ENCODE data around the gene CDH13.
"Not testable (repeated sequence)": the region's sequence is repeated elsewhere in the genome, so short reads cannot be mapped to it uniquely, and the experiment has no call there.

Gene CDH13

DNA sequence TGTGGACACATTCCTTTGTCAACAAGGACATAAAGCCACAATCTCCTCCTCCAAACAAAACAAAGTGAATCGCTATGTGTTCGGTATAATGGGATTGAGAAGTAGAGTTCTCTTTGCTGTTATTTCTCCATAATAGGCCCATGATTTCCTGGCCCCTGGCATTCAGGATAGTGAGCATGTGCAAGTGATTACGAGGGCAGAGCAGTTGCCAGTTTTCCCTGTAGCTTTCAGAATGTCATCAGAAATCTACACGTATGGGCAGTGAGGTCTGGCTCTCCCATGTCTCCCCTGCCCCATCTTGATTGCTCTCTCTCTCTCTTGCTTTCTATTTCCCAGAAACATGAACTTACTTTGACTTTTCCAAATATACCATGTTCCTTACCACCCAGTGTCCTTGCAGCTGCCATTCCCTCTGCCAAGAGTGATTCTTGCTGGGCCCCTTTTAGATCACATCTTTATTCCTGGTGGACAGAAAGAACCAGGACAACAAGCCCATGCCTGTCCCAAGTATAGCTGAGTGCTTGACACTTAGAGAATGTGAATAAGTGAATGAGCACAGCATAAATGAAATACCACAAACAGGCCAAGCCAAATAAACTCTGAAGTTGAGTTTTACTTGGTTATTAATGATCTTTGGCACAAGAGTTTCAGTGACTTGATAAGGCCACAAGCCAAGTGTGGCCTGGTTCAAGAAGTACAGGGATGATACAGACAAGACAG, 273.1 kb downstream of the CDH13 start:
- DNase-seq = no peak

DNA sequence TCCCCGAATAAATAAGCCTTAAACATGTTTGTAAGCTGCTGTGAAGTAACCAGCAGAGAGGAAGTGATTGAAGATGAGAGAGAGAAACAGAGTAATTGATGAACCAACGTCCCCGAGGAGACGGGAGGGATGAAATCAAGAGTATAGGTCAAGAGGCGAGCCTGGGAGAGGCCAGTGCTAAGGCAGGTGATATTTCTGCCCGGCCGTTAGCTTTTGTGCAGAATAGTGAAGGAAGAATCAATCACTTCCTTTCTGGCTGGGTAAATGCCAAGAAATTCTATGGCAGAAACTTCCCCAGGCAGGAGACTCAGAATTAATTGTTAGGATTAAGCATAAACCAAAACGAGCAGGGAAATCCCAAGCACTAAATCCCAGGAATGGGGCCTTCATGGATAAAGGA, 273.8 kb downstream of the CDH13 start:
- DNase-seq = no peak

DNA sequence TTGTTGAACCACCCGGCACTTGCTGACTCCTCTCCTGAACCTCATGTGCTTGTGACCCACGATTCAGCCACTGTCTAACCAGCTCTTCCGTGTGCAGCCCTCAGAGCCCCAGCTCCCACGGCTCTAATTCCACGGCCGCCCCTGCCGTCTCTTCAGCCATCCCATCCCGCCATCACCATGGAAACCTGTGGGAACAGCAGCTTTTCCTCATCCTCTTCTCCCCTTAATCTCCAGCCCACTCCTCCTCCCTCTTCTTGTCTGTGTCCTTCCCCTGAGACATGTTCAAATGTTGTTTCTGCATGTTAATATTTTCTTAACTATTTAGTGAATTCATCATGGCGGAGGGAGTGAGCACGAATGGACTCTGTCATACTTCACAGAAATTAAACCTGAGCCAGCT, 285.2 kb downstream of the CDH13 start:
- DNase-seq = no peak

DNA sequence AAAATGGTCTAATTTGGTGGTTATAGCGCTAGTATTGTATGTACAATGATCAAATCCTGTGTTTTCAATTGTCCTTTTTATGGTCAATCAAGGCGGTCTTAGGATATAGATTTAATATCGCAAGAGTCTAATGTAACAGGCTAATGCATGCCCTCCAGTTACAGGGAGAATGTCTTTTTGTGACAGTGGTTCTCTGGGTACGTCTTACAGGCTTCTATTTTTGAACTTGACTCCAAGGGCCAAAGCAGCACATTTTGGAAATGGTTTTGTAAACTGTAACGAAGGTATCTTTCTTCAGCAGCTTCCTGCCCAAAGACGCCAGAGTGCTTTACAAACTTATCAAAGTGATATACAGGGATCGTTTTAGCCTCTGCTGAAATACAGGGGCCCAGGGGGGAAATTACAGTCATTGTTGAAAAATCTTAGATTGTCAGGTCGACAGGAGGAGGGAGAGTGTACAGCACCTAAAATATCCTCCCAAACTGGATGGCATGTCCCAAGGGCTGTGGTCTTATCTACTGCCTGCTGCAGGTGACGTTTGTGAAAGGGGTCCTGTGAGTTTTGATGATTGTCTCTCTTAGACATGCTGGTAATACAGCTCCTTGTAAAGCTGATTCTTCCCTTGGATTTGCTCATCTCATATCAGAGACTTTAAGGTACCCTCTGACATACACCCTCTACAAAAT, 288.5 kb downstream of the CDH13 start:
- no peak for DNase-seq

DNA sequence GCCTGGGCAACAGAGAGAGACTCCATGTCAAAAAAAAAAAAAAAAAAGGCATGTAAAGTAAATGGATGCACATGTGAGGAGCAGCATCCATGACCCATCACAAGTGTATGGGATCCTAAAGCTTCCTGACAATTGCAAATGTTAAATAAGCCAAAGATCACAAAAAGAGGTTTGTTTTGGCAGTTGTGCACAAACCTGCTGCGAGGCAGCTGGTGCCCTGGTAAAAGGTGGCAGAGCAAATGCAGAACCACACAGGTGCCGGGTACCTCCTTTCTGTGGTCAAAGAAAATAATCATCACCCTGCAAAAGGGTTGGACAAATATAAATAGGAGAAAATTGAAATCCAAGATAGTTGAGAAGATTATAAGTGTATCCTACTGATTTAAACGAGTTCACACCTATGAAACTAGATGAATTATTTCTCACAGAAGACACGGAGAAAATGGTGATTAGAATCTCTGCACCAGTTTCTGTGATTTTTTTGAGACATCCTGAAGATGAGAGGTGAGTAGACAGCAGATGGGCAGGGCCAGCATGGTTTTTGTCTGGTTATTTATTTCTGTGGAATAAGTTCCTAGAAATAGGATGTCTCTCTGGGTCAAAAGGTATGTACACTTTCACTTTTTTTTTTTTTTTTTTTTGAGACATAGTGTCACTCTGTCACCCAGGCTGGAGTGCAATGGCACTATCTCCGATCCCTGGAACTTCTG, 291.3 kb downstream of the CDH13 start:
- DNase-seq = no peak

DNA sequence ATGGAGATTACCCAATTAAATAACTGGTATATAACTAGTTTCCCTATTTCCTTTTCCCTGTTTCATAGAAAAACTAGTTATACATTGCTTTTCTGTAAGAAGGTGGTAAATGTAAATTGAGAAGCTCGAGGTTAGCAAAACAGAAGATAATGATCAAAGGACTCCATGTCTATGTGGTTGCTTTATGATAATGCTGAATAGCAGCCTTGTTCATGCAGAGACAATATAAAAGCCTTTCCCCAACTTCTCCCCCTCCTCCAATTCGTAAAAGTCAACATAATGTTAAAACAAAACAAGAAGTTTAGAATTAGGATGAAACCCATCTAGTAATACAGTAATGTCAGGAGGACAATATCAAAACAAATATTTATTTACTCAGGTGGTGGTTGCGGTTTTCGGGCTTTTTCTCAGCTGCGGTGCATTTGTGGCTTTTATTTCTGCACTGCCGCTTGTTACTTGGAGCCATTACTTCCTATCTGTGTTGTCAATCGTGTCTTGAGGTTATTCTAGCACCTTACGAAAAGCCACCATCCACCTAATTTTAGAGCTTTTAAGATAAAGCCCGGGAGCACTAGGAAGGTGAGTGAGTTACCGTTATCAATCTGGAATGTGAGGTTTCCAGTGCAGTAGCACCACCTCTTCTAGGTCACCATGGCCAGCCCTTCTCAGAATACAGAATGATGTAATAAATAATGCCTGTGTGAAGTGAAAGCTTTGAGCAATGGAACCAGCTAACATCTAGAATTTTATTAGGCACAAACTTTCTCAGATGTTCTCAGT, 297.5 kb downstream of the CDH13 start:
- DNase-seq = no peak

DNA sequence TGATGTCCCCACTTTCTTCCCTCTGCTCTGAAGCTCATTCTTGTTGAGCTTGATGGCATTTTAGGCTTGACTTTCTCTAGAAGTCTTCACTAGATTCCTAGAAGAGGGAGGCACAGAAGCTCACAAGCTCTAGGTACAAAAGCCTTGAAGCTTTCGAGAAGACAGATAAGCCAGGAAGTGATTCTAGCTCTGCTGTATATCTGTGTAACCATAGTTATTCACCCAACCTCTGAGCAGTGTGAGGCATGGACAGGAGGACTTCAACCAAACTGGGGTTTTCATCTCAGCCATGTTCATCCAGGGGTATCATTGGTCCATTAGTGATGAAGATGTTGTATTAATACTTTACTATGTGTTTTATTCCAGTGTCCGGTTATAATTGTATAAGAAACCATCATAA, 299.7 kb downstream of the CDH13 start:
- DNase-seq = no peak

DNA sequence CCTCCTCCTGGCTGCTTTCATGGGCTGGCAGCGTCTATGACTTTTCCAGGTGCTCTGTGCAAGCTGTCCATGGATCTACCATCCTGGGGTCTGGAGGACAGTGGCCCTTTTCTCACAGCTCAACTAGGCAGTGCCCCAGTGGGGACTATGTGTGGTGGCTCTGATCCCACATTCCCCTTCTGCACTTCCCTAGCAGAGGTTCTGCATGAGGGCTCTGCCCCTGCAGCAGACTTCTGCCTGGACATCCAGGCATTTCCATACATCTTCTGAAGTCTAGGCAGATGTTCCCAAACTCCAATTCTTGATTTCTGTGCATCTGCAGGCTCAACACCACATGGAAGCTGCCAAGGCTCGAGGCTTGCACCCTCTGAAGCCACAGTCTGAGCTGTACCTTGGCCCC, 307.2 kb downstream of the CDH13 start:
- DNase-seq = not testable (repeated sequence)

DNA sequence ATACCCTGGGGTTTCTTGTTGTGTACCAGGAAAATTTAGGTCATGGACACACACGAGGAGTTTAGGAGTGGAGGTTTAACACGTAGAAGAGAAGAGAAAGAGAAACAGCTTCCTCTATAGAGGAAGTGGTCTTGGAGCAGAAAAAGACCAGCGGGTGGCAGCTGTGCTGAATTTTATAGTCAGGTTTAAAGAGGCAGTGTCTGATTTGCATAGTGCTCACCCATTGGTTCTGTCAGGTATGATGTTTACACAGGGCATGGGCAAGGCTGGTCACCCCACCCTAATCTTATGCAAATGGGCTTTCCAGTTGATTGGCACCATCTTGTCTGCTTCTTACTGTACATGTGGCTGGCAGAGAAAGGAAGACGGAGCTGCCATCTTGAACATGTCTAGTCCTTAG, 309.0 kb downstream of the CDH13 start:
- no peak for DNase-seq

DNA sequence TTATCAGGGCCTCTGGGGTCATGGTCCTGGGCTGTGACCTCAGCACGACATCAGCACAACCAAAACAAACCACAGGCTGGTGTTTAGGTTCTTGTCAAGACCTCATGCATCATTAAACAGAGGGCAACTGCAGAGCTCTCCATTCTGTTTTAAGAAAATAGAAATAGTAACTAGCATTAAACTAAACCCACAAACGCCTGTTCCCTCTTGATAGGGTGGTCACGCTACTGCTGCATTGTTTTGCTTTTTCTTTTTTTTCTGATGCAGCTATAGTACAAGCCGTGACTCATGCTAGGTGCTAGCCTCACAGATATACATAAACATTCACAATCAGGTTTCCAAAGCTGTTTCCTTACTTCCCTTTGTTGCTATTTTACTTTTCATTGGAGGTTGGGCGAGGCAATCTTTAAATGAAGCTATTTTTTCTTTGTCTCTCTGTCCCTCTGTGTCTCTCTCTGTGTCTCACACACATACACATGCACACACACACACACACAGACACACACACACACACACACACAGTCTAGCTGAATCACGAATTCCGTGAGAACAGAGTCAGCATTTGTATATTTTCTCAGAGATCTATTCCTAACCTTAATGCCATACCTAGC, 310.3 kb downstream of the CDH13 start:
- no peak for DNase-seq

DNA sequence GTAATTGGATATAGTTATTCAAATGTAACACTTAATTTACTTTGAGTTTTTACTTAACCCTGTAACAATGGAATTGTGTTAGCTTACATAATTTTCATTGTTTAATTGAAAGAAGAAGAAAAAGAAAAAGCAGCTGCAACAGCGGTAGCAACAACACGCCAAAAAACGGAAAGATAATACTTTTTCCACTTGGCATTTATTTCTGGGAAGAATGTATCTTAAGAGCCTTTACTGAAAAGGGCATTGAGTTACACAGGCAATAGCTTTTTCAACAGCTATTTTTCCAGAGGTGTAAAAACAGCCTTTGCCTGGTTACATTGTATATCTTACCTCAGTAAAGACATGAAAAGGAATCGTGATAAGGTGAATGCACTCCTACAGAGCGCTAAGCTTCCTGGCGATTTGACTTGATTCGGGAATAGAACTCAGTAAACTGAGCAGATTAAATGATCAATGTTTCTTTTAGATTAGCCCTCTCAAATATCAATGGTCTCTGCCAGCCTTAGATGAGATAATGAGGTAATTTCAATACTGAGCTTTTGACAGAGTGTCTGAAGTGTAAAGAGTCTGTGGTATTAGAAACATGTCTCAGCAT, 311.3 kb downstream of the CDH13 start:
- DNase-seq = no peak

DNA sequence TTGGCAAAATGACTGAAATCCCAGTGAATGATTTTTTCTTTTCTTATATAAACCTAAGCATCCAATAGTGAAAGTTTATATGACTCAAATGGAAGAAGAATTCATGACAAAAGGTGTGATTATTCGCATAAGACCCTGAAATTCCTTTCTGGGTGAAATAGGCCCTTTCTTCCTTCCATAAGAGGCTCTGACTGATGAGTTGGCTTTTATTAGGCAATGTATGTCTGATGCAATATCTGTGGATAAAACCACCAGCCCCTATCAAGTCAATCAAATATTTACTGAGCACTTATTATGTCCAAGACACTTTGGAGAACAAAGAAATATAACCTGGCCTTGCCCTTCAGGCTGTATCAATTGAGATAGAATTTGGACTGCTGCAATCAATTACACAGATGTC, 316.6 kb downstream of the CDH13 start:
- DNase-seq = no peak

DNA sequence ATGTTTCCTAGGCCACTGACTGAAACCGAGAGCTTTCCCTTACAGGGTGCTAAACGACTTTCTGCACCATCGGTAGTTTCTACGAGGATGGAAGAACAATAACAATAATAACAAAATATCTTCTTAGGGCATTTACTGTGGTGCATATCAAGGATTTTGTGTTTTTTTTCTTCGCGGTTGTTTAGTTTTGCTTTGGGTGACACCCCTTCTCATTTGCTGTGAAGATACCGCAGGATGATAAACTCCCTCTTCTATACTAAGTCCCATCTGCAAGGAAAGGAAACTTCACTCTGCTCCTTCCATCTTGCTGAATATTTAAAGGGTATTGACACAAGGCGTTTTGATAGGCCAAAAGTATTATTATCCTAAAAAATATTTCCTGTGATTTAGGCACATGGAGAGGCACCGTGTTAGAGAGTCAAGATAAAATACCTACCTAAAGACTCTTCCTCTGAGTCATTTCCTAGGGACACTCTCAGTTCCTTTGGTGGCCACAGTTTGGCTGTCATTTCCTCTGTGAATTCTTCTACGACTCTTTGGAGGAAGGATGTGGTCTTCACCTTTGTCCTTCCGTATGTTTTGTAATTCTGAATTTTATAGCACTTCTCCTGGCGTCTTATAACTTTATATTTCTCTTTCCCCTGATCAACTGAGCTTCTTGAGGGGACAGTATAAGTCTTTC, 318.8 kb downstream of the CDH13 start:
- no peak for DNase-seq

DNA sequence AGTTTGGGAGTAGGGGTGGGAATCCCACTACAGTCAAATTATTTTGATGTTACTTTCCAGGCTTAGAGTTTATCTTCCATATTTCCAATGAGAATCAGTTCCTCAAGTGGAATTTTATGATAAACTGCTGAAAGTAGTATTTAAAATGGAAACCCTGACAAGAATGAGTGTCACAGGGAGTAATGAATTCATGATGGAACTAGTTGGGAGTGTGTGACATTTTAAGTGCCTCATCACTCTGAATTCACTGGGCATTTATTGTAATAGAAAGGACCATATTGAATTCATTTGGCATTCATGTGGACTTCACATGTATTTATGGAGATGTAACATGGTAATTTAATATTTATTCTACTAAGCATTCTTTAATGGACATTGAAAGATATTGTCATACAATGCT, 320.9 kb downstream of the CDH13 start:
- no peak for DNase-seq

DNA sequence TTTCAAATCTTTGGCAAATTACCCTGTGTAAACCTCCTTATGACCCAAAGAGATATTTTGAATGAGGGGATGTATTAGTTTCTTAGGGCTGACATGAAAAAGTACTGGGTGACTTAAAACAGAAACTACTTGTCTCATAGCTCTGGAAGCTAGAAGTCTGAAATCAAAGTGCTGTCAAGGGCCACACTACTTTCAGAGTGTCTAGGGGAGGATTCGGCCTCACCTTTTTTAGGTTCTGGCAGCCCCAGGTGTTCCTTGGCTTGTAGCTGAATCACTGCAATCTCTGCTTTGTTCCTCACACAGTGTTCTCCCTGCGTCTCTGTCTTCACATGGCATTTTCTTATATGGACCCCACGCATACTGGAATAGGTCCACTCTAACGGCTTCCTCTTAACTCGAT, 322.2 kb downstream of the CDH13 start:
- no peak for DNase-seq

DNA sequence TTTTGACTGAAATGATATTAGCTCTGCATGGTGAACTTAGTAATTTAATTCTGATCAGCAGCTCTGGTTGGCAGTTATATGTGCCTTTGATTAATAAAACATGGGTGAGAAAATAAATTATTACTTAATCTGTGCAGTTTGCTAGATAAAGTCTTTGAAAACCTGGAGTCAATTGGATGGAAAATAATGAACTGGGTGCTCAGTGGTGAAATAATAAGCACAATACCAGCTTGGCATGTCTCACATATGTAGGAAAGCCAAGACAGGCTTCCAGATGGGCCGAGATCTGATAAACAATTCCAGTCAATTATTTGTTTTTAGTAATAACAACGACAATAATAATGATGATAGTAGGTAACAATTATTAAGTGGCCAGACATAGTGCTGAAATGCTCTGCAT, 326.7 kb downstream of the CDH13 start:
- DNase-seq = no peak

DNA sequence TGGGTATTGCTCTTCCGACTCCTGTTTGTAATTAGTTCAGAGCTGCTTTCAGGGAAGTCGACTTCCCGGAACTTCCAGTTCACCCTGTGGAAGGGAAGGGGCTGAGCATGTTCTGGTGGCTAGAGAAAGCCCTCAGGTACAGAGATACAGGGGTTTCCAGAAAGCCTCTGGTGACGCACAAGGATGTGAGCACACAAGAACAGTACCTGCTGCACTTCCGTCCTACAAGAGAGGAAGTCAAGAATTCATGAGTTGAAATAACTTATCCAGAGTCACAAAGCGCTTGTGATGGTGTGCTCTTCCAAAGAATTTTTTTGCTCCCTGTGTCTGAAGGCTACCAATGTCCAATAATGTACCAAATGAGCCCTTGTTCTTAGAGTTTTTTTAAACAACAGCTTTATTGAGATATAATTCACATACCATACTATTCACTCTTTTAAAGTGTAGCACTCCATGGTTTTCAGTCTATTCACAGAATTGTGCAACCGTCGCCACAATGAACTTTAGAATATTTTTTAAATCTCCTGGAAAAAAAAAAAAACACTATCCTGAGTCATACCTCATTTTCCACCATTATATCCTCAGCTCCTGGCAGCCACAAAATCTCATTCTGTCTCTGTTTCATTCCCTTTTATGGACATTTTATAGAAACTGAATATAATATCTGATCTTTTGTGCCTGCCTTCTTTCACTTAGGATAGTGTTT, 327.6 kb downstream of the CDH13 start:
- DNase-seq = no peak

DNA sequence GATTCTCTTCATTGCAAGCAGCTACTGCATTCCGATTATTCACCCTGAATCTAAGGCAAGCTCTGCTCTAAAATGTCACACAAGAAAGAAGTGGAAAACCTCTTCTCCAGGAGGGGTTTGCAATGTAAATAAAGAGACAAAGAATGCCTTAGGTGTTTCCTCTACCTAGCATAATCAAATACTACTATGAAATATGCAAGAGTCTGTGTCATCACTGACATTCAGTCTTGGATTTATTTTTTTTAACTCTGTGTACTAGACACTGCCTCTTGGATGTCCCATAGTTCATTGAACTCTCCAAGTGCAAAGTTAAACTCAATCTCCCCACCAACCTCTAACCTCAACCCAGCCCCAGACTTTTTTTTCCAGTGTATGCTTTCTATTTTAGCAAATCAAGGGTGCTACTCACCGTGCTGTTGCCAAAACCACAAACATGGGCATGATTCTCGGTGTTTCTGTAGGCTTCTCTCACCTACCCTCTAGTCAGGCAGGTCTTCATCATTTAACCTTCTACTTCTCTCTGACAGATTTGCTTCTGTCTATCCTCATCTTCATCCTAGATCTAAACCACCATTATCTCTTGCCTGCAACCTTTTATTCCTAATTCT, 329.1 kb downstream of the CDH13 start:
- DNase-seq = no peak

DNA sequence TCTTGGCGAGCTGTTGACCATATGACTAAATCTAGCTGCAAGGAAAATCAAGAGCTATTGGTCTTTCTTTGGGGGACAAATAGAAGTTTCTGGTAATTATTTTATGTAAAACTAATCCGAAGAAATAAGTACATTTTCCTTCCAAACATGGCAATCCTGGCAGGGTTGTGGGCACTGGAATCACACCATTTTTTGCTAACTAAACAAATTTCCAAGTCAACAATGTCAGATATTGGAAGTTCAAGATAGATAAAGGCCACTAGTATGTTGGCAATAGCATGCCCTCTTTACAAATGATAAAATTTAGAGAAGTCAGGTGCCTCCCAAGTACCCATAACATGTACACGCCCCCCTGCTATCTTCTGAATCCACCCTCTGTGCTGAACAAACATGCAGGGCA, 330.4 kb downstream of the CDH13 start:
- no peak for DNase-seq

DNA sequence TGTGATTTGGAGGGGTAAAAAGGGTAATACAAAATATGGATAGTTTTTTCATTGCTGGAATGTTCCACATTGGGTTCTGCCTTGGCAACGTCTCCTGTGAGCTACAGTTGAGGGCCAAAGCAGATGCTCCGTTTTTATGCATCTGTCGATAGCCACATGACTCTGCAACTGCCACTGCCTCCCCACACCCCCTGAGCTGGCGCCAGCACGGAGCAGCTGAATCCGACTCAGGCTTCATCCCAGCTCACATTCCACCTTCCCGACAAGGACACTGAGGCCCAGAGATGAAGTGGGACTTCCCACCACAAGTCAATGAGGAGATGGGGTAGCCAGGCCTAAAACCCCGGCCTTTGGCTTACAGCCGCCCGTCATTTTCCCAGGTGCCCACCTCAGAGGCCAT, 334.1 kb downstream of the CDH13 start:
- DNase-seq = no peak

DNA sequence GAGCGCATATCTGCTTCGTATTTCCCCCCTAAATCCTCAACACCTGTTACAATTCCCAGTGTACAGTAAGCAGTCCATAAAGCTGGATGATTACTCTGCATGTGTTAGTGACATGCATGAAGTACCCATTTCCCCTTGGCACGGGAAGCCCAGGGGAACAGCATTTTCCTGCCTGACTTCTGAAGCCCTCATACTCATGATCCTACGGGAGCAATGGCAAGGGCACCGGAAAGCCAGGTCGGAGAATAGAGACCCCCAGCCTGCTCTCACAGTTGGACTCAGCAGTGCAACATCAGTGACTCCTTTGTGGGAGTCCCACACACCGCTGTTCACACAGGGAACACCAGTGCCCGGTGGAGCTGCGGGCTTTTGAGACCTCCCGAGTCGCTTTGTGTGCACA, 336.9 kb downstream of the CDH13 start:
- no peak for DNase-seq
